ENCODE data around the gene SPESP1.
"Not testable (repeated sequence)": the region's sequence is repeated elsewhere in the genome, so short reads cannot be mapped to it uniquely, and the experiment has no call there.

SPESP1 gene

GRCh38 chr15:68966996-68967395 is 36.7 kb downstream of the SPESP1 start:
- DNase-seq, result no peak

DNA sequence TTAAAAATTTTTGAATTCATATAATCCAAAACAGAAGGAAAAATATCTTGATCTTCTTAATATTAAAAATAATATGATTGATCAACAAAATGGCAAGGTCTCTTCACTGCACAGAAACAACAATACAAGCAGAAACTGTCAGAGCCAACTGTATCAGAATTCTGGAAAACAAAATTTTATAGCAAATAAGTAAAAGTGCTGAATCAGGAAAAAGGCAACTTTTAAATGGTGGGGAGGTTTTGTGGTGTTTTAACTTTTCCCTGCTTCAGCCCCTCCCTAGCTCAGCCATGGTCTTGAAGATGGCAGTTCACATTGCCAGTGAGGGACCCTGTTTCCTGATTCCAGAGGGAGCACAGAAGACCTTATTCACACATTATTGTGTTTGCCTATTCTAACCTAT is 37.6 kb downstream of the SPESP1 start:
- no peak for DNase-seq

- DNase-seq, result no peak
Measured at GRCh38 chr15:68969298-68969697, 39.0 kb downstream of the SPESP1 start.

DNA sequence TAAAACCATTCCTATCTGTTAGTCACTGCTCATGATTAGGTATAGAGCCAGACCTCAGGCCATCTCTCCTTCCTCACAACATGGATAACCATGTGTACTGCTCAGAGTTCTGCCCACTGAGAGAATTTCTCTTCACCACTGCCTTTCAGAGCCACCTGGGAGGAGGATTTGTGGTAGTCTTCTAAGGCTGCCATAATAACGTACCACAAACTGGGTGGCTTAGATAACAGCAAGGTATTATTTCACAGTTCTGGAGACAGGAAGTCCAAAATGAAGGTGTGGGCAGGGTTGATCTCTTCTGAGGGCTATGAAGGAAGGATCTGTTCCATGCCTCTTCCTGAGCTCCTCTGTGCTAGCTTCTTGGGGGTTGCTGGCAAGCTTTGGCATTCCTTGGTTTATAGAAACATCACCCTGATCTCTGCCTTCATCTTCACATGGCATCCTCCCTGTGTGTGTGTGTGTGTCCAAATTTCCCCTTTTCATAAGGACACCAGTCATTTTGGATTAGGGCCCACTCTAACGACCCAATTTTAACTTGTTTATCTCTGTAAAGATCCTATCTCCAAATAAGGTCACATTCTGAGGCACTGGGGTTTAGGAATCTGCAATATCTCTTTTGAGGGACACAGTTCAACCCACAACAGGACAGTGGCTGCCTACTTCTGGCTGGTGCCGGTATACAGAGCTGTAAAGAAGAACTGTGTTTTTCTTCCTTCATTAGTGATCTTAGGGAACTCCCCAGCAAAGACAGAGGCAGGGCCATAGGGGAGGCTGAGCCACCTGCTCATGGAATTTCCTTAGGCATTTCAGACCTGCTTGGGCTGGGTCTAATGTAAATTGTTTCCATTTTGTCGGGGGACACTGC is 42.1 kb downstream of the SPESP1 start:
- no peak for DNase-seq

DNA sequence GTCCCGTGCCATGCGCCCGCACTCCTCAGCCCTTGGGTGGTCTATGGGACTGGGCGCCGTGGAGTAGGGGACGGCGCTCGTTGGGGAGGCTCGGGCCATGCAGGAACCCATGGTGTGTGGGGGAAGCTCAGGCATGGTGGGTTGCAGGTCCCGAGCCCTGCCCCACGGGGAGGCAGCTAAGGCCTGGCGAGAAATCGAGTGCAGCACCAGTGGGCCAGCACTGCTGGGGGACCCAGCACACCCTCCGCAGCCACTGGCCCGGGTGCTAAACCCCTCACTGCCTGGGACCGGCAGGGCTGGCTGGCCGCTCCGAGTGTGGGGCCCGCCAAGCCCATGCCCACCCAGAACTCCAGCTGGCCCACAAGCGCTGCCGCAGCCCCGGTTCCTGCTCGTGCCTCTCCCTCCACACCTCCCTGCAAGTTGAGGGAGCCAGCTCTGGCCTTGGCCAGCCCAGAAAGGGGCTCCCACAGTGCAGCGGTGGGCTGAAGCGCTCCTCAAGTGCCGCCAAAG is 45.4 kb downstream of the SPESP1 start:
- not testable (repeated sequence) for DNase-seq

DNA sequence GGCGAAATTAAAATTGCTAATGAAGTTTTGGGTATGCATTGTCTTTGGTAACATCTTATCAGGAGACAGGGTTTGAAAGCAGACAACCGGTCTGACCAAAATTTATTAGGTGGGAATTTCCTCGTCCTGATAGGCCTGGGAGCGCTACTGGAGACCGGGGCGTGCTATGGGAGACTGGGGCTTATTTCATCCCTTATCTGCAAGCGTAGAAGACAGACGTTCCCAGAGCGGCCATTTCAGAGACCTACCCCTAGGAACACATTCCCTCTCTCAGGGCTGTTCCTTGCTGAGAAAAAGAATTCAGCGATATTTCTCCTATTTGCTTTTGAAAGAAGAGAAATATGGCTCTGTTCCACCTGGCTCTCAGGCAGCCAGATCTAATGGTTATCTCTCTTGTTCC is 47.1 kb downstream of the SPESP1 start:
- DNase-seq, result not testable (repeated sequence)

DNA sequence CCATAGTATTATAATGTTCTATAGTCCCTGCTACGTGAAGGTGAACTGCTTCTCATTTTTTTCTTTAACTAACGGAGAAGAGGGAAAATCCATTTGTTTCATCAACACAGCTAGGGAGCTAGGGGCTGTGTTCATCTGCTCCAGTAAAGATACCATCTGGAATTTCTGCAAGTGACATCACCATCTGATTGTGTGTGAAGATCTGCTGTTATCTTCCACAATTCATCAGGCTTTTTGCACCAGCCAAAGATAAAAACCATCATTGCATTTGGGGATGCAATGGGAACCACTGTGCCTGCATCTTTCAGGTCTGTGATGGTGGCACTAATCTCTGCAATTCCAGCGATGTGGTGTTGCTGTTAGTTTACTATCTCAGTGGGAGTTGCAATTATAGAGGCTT is 48.7 kb downstream of the SPESP1 start:
- DNase-seq, result no peak

- no peak for DNase-seq
Measured at GRCh38 chr15:68979816-68980215, 49.5 kb downstream of the SPESP1 start.

DNA sequence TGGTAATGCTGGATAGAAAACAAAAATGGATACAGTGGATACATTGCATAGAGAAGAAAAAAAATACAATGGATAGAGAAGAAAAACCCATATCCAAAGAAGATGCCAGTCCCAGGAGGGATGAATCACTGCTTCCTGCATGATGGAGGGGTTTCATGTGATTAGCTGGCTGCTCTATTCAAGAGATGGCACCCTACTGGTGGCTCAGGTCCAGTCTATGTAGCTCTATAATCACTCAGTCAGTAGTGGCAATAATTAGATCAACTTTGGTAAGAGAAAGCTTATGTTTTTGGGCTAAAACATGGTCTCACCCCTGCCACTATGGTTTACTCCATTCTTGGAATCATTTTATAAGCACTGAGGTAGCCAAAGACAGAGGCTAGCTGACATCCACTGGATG is 50.5 kb downstream of the SPESP1 start:
- no peak for DNase-seq

DNA sequence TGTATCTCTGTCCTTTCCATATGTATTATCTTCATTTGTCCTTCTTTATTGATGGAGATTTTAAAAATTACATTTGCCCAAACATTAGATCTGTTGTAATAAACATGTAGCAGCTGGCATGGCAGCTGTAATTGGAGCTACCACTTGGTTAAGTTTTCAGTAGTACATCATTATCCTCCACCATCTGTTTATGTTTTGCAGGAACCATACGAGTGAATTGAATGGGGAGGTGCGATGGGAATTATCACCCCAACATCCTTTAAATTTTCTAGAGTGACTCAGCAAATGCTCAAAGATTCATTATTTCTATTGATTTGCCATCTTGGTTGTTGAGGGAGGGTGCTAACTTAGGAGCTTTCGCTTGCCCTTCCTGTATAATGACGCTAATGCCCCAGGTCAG is 51.6 kb downstream of the SPESP1 start:
- DNase-seq, result no peak

GRCh38 chr15:68982976-68983563 is 52.7 kb downstream of the SPESP1 start:
- DNase-seq, result no peak

DNA sequence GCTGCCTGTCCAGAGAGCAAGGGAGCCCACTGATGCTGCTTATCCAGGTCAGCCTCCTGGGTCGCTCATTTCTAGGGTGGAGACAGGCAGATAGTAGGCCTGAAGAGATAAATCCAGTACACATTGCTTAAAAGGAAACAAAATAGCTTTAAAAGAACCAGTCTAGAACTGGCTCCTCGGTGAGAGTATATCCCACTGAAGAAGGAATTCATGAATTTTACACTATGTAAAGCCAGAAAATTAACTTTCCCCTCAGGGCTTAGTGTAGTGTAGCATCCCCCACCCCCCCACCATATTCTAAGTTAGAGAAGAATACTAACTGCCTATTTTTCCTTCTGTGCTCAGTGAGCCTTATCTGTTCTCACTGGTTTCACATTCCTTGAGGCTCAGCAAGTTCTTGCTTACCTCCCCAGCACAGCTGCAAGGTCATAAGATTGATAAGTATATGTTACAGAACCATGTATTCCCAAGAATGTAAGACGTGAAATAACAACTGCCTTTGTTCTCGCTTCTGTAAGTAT is 53.7 kb downstream of the SPESP1 start:
- no peak for DNase-seq

- DNase-seq, result no peak
Measured at GRCh38 chr15:68984586-68984985, 54.3 kb downstream of the SPESP1 start.

DNA sequence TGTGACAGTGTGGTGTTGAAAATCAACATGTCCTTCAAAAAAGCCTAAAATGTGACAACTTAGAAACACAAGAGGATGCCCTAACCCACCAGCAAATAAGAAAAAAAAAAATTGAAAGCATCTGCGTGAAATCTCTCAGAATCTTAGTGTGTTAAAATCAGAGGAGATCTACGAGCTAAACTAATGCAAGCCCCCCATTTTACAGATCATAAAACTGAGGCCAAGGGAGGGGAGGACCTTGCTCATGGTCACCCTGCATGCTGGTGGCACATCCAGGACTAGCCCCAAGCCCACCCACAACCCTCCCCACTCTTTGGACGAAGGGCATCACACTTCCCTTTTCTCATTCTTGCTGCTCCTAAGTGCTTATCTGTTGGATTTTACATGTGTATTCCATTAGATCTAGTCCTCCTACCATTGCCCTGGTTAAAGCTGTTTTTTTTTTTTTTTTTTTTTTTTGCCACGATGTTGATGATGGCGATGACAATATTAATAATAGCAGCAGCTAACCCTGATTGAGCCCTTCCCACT is 55.1 kb downstream of the SPESP1 start:
- DNase-seq, result no peak

DNA sequence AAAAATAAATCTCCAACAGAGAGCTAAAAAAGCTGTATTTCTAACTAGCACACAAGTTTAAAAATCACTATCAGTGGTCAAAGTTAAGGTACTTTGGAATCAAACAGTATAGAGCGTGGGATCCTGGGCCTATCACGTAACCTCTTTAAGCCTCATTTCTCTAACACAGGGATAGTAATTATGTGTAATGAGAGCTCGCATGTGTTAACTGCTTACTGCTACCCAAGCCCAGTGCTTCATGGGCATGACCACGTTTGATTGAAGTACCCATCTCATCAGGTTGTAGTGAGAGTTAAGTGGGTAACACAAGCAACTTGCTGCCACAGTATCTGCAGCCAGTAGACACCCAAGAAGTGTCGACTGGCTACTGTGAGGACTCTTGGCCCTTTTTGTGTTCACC is 56.0 kb downstream of the SPESP1 start:
- no peak for DNase-seq

DNA sequence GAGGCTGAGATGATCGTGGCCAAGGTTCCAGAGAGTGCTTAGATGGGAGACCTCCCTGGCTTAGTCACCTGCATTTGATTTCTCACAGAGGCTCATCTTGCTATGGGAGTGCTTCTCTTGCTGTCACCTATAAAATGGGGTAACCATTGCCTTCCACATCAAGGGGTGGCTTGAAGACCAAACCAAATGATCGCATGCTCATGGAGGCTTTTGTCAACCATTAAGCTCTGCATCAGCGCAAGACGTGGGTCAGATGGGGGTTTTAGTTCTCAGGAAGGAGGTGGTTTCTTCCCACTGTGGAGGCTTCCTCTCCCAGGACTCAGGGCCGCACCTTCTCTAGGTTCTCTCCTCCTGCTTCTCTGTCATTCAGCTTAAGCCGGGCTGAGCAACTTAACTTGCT is 56.8 kb downstream of the SPESP1 start:
- DNase-seq, result no peak

DNA sequence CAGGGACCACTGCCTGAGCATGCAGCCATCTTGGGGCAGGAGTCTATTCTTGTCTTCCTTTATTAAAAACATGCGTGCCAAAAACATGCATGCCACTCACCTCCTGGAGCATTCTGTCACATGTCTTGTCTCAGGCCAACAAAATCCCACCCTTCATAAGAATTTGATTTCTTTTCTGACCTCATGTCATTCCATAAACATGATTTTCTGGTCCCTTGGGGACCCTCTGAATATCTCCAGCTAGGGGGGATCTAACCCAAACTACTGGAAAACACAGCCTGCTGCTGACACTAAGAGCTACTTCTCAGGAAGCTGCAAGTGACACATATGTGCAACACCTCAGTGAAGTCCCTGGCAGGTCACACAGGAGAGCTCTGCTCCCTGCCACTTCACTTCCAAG is 57.4 kb downstream of the SPESP1 start:
- DNase-seq, result no peak

DNA sequence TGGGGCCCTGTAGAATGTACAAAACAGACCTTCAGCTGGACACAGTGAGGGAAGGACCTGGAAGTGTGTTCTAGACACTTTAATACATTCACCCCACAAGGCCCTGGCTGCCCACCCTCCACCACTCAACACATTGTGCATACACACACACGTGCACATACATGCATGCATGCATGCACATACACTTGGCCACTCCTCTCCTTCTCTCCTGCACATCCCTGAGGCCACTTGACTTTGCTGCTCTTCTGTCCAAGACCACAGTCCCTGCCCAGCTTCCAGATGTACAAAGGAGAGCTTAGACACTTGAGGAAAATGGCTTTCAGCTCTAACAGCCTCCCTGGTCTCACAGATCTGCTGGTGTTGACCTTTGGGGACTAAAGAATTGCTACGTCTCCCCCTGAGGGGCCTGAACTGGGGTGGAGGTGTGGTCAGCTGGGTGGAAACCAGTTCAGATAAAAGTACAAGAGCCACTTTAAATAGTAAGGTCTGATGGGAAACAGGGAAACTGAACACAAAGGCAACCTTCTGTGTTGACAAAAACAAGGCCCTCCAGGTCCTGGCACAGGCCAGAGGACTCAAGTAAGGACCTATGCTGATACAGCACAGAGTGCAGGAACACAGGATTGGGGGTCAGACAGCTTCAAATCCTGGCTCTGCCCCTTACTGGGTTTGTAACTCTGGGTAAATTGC is 59.4 kb downstream of the SPESP1 start:
- no peak for DNase-seq

DNA sequence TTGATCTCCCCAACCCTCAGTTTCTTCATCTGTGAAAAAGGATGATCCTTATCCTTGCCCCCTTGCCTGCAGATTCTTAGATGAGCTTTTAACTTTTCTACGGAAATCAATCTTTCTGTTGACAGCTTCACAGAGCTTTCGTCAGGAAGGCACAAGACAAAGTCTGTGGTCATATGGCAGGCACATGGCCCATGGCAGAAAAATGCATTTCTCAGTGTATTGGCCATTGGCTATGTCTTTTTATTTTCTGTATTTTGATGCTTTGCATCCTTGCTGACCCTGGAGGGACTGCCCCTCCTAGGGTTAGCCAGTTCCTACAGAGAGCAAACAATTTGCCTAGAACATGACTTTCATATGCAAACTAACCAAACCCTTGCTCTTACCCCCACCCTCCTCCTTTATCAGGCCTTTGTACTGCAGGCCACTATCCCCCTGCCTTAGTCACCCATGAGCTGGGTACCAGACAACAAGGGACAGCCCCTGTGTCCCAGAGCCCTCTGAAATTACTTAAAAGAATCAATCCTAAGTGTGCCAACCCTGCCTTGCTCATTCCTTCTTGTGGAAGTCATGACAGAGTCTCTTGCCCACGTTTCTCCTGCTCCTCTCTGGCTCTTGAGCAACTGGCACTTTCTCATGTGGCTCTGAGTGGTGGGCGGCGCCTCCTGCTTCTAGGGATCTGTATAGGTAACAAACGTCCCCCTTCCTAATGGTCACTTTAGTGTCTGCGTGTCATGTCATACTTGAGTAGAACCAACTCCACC is 60.1 kb downstream of the SPESP1 start:
- DNase-seq, result no peak

- no peak for DNase-seq
Measured at GRCh38 chr15:68990992-68991500, 60.7 kb downstream of the SPESP1 start.

DNA sequence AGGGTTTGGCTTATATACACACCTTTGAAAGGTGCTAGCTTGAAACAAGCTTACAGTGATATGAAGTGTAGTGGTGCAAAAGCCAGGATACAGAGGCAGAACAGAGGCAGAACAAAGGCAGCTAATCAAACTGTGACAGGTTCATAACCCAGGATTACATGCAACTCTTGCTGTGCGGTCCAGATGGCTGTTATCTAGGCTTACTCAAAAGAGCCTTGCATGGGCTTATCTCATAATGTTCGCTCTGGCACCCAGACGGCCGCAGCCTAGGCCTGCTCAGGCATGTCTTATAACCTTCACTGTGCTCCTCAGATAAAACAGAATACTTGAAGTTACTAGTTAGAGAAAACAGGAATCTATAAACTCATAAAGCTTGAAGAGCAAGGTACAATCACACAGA is 61.4 kb downstream of the SPESP1 start:
- DNase-seq, result no peak

DNA sequence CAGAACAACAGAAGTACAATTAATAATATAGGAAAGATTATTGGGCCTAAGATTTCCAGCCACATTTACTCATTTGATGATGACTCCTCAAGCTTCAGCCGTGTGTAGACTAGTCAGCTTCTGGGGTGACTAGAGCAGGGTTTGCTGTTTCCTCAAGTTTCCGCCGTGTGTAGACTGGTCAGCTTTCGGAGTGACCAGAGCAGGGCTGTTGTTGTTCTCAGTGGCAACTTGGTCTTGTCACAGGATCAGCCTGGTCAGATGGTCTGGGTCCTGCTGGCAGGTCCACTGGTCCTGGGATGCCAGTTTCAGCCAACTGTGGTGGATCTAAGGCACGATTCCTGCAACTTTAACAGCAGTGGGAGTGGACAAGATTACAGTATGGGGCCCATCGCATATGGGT is 62.4 kb downstream of the SPESP1 start:
- no peak for DNase-seq

Measured in CD4-positive, alpha-beta T cell treated with Interleukin-17A for 1 hour (primary cell).